ENCODE data around the gene KCNK1. TPM values are rescaled to one million over a fixed set of nuclear protein-coding genes. Genes with fewer than 3 reads are reported as not detected.

The KCNK1 gene
- polyA plus RNA-seq, 1 experiment: 0.66 TPM

DNA sequence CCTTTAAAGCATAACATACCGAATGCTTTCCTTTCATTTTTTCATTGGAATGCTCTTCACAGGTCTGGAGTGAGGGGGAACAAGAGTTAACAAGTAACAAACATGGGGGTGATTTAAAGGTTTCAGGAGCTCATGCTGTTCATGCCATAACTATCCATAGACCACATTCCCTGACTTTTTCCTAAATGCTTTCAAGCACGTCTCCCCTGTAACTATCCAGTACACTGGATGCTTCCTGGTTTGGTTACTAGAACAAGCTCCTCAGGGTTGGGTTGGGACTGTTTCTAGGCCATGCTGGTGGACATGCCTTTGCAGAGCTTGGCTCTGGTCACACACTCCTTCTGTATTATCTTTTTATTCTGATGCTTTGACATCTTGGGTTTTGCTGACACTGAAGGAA lies 38.6 kb downstream of the KCNK1 start:
- DNase-seq (ENCODE audit: low read depth, low spot score): no peak
- ChIA-PET CTCF (no interaction called here), POLR2A (no interaction called here)
- Histone ChIP-seq H3K4me3 (ENCODE audit: low read depth, low read length) (no peak overlapping the region), H3K9me3 (ENCODE audit: control insufficient read depth, insufficient read depth, low read length) (peaks cover 23% of the 10 kb centered on the region), H3K27me3 (ENCODE audit: control insufficient read depth, insufficient read depth, low read length) (no peaks in the 10 kb centered on the region), H3K27ac (ENCODE audit: low read depth, low read length) (no peak overlapping the region)
- TF ChIP-seq, protein P1, sequence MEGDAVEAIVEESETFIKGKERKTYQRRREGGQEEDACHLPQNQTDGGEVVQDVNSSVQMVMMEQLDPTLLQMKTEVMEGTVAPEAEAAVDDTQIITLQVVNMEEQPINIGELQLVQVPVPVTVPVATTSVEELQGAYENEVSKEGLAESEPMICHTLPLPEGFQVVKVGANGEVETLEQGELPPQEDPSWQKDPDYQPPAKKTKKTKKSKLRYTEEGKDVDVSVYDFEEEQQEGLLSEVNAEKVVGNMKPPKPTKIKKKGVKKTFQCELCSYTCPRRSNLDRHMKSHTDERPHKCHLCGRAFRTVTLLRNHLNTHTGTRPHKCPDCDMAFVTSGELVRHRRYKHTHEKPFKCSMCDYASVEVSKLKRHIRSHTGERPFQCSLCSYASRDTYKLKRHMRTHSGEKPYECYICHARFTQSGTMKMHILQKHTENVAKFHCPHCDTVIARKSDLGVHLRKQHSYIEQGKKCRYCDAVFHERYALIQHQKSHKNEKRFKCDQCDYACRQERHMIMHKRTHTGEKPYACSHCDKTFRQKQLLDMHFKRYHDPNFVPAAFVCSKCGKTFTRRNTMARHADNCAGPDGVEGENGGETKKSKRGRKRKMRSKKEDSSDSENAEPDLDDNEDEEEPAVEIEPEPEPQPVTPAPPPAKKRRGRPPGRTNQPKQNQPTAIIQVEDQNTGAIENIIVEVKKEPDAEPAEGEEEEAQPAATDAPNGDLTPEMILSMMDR (IDR thresholded peaks at IDR 0.05; ENCODE audit: low read depth, low read length): no peak

DNA sequence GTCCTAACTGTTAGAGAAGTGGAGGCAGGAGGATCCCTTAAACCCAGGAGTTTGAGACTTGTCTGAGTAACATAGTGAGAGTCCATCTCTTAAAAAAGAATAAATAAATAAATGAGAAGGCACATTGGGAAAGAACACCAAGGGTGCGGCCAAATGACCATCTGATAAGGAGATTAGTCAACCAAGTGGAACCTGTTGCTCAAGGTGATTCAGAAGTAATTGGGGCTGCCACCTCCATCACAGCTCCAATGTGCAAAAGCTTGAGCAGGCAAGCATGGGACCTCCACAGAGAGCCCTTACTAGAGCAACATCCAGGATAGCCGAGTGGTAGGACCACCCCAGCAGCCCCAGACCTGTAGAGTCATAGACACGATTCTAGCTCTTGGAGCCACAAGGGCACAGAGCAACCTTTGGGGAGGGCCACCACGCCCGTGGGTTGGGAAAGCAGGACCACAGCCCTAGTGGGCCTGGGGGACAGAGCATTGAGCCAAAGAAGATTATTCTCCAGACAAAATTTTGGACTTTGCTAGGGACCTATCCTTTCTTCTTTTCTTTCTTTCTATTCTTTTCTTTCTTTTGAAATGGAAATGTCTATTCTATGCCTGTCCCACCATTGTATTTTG lies 40.9 kb downstream of the KCNK1 start:
- H3K4me3 ChIP-seq (ENCODE audit: low read depth, low read length): no peak overlapping the region
- no peak for DNase-seq (ENCODE audit: low read depth, low spot score)
- H3K27me3 ChIP-seq (ENCODE audit: control insufficient read depth, insufficient read depth, low read length): no peaks in the 10 kb centered on the region
- TF ChIP-seq, protein P1 (IDR thresholded peaks at IDR 0.05; ENCODE audit: low read depth, low read length): no peak
- ChIA-PET CTCF (no interaction called here), POLR2A (no interaction called here)
- no peak overlapping the region for H3K27ac ChIP-seq (ENCODE audit: low read depth, low read length)
- H3K9me3 ChIP-seq (ENCODE audit: control insufficient read depth, insufficient read depth, low read length): peaks cover 17% of the 10 kb centered on the region

DNA sequence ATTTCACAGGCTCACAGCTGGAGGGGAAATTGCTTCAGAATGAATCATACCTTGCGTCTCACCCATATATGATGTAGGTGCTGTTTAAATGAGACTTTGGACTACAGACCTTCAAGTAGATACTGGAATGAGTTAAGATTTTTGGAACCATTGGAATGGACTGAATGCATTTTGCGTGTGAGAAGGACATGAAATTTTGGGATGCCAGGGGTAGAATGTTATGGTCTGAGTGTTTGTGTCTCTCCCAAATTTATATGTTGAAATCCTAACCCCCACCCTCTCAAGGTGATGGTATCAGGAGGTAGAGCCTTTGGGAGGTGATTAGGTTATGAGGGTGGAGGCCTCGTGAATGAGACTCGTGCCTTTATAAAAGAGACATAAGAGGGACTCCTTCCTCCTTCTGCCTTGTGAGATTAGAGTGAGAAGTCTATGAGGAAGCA lies 41.4 kb downstream of the KCNK1 start:
- Histone ChIP-seq H3K27ac (ENCODE audit: low read depth, low read length) (no peak overlapping the region), H3K9me3 (ENCODE audit: control insufficient read depth, insufficient read depth, low read length) (peaks cover 17% of the 10 kb centered on the region), H3K27me3 (ENCODE audit: control insufficient read depth, insufficient read depth, low read length) (no peaks in the 10 kb centered on the region), H3K4me3 (ENCODE audit: low read depth, low read length) (no peak overlapping the region)
- ChIA-PET CTCF (no interaction called here), POLR2A (no interaction called here)
- TF ChIP-seq, protein P1 (IDR thresholded peaks at IDR 0.05; ENCODE audit: low read depth, low read length): no peak
- DNase-seq (ENCODE audit: low read depth, low spot score): no peak

DNA sequence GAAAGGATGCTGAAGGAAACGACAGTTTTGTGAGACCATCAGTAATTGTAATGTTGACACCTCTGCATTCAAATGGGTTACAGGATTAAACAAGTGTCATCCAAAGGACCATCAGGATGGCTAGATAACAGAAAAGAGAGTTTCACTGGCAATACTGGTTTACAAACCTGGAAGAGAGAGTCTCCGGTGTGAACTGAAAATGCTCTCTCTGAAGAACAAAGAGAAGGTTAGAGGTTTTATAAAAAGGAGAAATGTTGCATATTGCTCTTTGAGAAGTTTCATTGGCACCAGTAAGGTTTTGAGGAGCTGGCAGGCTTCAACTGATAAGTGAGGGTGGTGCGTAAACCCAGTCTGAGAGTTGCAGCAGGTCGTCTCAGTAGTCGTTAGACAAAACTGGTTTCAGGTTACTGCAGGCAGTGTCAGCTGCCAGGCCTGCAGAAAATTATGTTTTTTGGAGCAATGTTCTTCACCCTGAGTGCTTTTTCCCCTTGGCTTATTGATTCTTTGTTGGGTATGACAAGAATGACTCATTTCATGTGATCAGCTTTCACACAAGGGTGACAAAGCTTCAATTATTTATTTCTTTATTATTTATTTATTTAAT lies 42.2 kb downstream of the KCNK1 start:
- no peak for DNase-seq (ENCODE audit: low read depth, low spot score)
- TF ChIP-seq, protein P1 (IDR thresholded peaks at IDR 0.05; ENCODE audit: low read depth, low read length): no peak
- Histone ChIP-seq H3K27me3 (ENCODE audit: control insufficient read depth, insufficient read depth, low read length) (no peaks in the 10 kb centered on the region), H3K27ac (ENCODE audit: low read depth, low read length) (no peak overlapping the region), H3K4me3 (ENCODE audit: low read depth, low read length) (no peak overlapping the region), H3K9me3 (ENCODE audit: control insufficient read depth, insufficient read depth, low read length) (peaks cover 17% of the 10 kb centered on the region)
- POLR2A ChIA-PET: no interaction called here
- CTCF ChIA-PET: no interaction called here

DNA sequence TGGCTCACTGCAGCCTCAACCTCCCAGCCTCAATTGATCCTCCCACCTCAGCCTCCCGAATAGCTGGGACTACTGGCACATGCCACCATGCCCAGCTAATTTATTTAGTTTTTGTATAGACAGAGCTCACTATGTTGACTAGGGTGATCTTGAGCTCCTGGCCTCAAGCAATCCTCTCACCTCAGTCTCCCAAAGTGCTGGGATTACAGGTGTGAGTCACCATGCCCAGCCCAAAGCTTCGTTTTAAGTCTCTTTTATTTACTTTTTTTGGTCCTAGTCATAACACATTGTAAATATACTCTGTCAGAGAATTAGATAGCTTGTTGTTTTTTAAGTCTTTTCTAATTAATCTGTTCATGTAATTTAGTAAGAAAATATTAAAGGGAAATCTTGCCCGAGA lies 42.8 kb downstream of the KCNK1 start:
- H3K4me3 ChIP-seq (ENCODE audit: low read depth, low read length): no peak overlapping the region
- H3K27ac ChIP-seq (ENCODE audit: low read depth, low read length): no peak overlapping the region
- DNase-seq (ENCODE audit: low read depth, low spot score): no peak
- peaks cover 14% of the 10 kb centered on the region for H3K9me3 ChIP-seq (ENCODE audit: control insufficient read depth, insufficient read depth, low read length)
- POLR2A ChIA-PET: no interaction called here
- CTCF ChIA-PET: no interaction called here
- TF ChIP-seq, protein P1 (IDR thresholded peaks at IDR 0.05; ENCODE audit: low read depth, low read length): no peak
- no peaks in the 10 kb centered on the region for H3K27me3 ChIP-seq (ENCODE audit: control insufficient read depth, insufficient read depth, low read length)

Measured in AG04450 (cell line).